ENCODE measurements around the gene PSMD3.

Gene PSMD3

GRCh38 chr17:40024901-40025300 is 44.3 kb downstream of the PSMD3 start:
- no peak for DNase-seq

DNA sequence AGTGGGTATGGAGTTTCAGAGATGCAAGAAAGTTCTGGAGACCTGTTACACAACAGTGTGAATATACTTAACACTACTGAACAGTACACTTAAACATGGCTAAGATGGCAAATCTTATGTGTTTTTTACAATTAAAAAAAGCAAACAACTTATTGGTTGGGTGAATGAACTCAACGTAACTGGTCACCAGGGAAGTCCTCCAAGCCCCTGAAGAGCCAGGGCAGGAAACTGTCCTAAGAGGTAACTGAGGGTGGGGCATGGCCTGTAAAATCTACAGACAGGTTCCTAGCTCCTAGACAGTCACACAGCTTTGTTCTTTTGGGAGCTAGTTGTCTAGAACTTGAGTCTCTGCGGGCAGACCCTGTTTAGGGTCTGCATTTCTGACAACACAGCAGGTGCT is 45.0 kb downstream of the PSMD3 start:
- no peak for DNase-seq

GRCh38 chr17:40025991-40026815 is 45.6 kb downstream of the PSMD3 start:
- peak; percentile 77 for DNase-seq

- DNase-seq = peak; percentile 85
Observed at GRCh38 chr17:40026816-40027613, 46.4 kb downstream of the PSMD3 start.

- DNase-seq = no peak
Observed at GRCh38 chr17:40027614-40028012, 47.0 kb downstream of the PSMD3 start.

DNA sequence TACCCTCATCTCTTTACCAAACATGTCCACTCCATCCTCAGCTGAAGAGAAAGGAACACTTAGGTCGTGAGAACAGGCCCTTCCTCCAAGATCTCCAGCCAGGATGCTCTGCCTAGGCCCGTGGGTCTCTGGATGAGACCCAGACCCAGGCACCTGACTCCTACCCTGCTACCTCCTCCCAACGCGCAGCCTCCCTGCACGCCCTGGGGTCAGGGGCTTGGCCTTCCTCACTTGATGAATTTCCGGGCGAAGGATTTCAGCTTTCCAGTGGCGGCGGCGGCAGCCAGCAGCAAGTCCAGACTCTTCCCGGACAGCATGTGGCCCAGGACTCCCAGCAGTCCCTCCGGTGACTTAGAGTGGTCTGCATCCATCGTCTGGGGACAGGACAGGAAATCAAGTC is 48.0 kb downstream of the PSMD3 start:
- DNase-seq = no peak

- no peak for DNase-seq
Observed at GRCh38 chr17:40031706-40032105, 51.1 kb downstream of the PSMD3 start.

DNA sequence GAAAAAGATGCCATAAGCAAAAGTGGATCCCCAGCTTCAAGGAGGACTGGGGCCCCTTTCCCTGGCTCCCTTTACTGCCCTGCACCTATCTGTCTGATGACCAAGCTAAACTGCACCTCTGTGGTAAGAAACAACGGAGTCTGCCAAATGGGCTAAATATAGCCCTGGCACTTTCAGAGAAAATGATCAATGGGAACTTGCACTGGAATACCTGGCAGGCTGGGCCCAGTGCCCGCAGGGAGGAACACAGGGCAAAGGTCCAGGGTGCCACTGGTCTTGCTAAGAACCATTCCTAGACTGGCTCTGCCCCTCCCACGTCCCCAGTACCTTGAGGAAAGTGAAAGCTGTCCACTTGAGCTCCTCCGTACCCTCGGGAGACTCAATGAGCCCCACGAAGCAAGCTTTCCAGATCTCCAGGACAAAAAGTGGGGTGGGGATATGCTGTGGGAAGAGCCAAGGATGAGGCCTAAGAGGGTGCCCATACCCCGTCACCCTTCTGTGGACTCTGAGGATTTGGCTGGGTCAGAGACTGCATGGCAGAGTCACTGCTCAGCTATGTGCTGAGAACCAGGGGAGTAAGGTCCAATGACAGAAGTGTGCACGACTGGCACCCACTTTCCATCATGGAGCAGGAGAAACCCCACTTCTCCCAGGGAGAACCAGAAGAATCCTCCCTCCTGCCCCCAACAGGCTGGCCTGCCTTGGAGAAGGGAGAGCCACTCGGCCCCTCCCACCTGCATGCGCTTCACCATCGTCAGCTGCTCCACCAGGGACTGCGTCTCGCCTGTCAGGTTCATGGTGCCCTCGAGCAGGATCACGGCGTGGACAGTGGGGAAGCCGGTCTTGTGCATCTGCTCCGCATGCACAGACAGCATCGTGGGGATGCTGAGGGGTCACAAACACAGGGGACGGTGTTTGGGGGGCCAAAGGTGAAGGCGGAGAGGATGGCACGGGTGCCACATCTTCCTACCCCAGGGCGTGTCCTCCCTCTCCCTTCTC is 52.0 kb downstream of the PSMD3 start:
- DNase-seq = no peak

DNA sequence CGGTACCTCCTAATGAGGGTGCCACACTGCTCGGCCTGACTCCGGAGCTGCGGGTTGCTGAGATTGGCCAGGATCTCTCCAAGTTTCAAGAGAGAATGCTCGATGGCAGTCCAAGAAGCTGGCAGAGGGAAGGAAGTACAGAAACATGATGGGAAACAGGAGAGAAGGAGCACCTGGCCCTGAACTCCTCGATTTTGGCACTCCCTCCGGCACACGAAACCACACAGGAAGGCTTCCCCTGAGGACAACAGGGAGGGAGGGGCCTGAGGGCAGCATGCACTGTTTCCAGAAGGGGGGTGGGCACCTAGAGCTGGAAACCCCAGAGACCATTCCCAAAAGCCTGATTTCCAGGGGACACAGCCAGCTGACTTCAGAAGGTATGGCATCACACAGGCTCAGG is 52.7 kb downstream of the PSMD3 start:
- no peak for DNase-seq

- no peak for DNase-seq
Observed at GRCh38 chr17:40034426-40035161, 54.0 kb downstream of the PSMD3 start.

- DNase-seq = no peak
Observed at GRCh38 chr17:40035162-40035559, 54.6 kb downstream of the PSMD3 start.

DNA sequence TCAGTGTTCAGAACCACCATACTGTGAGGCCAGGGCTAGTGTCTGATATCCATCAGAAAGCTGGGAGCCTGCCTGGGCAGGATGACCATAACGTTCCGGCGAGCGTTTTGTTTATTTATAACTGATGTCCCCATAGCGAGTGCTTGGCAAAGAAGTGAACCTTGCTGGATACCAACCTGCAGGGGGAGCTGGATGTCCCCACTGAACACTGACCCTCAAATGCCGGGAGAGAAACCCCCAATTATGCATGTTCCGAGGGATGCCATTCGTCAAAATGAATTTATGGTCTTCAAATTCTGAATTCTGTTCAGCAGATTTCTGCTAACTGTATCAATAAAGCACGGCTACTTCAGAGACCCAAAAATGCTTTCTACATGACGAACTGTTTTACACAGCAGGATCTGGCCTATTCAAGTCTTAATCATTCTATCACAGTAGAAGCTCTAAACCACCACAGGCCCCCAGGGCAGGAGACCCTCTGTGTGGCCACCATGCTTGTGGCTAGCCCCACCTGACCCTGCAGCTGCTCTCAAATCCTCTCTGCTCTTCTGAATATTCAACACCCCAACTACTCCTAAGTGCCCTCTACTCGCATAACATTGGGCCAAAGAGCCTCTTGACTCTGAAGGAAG is 58.4 kb downstream of the PSMD3 start:
- peak; percentile 34 for DNase-seq

DNA sequence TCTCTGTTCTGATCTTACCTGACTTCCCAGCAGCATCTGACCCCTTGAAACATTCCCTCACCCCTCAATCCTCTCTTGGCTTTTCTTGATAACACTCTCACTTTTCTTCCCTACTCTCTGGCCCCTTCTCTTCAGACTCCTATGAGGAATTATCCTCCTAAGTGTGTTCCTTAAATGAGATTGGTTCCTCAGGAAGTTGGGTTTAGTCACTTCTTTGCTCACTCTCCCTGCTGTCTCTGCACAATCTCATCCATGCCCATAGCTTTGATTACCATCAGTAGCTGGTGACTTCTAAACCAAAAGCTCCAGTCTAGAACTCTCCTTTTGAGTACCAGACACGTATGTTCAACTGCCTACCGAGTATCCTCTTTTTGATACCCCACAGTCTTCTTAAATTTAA is 60.6 kb downstream of the PSMD3 start:
- DNase-seq = no peak
